Small intestine (tissue), 7 donors: ENCODE results near the gene SLC4A4. TPM values are rescaled to one million over a fixed set of nuclear protein-coding genes. Genes with fewer than 3 reads are reported as not detected.

Experiments used
- DNase-seq, 2 donors: peaks; one replicate each; pipeline versions ENCODE4 v3.0.0 to v3.0.0-alpha.2; 2013
- FAIRE-seq: peaks from 2 replicates; lab custom pipeline; 2012; peaks lifted over from hg19 to GRCh38; lab: Jason Lieb, UNC
- H3K27ac ChIP-seq, 3 donors: one replicate each; pipeline ENCODE4 v1.5.1; 2013; ENCODE audit warnings: low read length in 2 of 3, mild to moderate bottlenecking in 2 of 3, control low read depth in 1 of 3, inconsistent platforms in 1 of 3, low read depth in 1 of 3, moderate library complexity in 1 of 3
- H3K27me3 ChIP-seq, 3 donors: one replicate each; pipeline ENCODE4 v1.6.1; 2013; ENCODE audit warnings: low read length in 3 of 3, inconsistent platforms in 1 of 3; ENCODE audit not compliant: control insufficient read depth in 3 of 3, insufficient read depth in 3 of 3
- H3K36me3 ChIP-seq, 3 donors: one replicate each; pipeline ENCODE4 v1.6.1; 2013; ENCODE audit warnings: low read length in 3 of 3, inconsistent platforms in 1 of 3, low read depth in 1 of 3, mild to moderate bottlenecking in 1 of 3, moderate library complexity in 1 of 3; ENCODE audit not compliant: control insufficient read depth in 3 of 3, insufficient read depth in 2 of 3
- H3K4me1 ChIP-seq, 3 donors: one replicate each; pipeline ENCODE4 v1.6.1; 2013; ENCODE audit warnings: low read length in 2 of 3, inconsistent platforms in 1 of 3, low read depth in 1 of 3, mild to moderate bottlenecking in 1 of 3, moderate library complexity in 1 of 3; ENCODE audit not compliant: control insufficient read depth in 3 of 3, insufficient read depth in 2 of 3
- H3K4me3 ChIP-seq, 3 donors: one replicate each; pipeline ENCODE4 v1.5.1; 2013; ENCODE audit warnings: low read length in 3 of 3, control low read depth in 1 of 3, inconsistent platforms in 1 of 3, low read depth in 1 of 3, mild to moderate bottlenecking in 1 of 3, moderate library complexity in 1 of 3
- H3K9me3 ChIP-seq, 2 donors: one replicate each; pipeline ENCODE4 v1.6.1; 2013; ENCODE audit warnings: low read depth in 1 of 2, low read length in 1 of 2; ENCODE audit not compliant: control insufficient read depth in 2 of 2, insufficient read depth in 1 of 2
- WGBS, 3 donors: extraction: QIAGEN DNeasy Blood & Tissue Kit; methylation state at CpG; one replicate each; pipeline ENCODE4 v1.1.7; 2013; 5-methylcytosine and 5-hydroxymethylcytosine counted together
- polyA plus RNA-seq, 4 donors: library from polyadenylated mRNA; stranded (reverse) in 3 of 4; unstranded in 1 of 4; fragments of 200-250 nt in 3 of 4; fragments of 120-200 nt in 1 of 4; gene quantifications; one replicate each; pipeline versions ENCODE4 v1.2.1 to v1.2.3, GENCODE V29; 2013
- donor health status: healthy with polysubstance abuse.
- donor health status: control.
- donor health status: control.
- donor health status: Bipolar disorder and iron deficiency.
- donor health status: healthy.

SLC4A4 gene
- polyA plus RNA-seq, 4 donors, result 14.0 to 17.4 (median 15.3) TPM

GRCh38 chr4:71300964-71301363, 37.9 kb upstream of the SLC4A4 start:
- Histone ChIP-seq H3K9me3 (peaks cover 0 to 4% of the 10 kb centered on the region in 2 donors), H3K4me1 (peaks cover 0 to 6% (median 6%) of the 10 kb centered on the region in 3 donors), H3K36me3 (no peaks in the 10 kb centered on the region), H3K27me3 (no peaks in the 10 kb centered on the region), H3K4me3 (no peak overlapping the region), H3K27ac (no peak overlapping the region)
- WGBS, 3 donors, result 41 to 73% (median 45%) methylated on average over 3 of the region's 3 CpGs
- DNase-seq (peak; percentile 55 to 75), FAIRE-seq (no peak)

- FAIRE-seq (no peak), DNase-seq (no peak)
- WGBS, 3 donors, result 84 to 95% (median 89%) methylated on average over 1 of the region's 1 CpG
- Histone ChIP-seq H3K4me1 (peaks cover 2 to 11% (median 6%) of the 10 kb centered on the region in 3 donors), H3K36me3 (no peaks in the 10 kb centered on the region), H3K27ac (no peak overlapping the region), H3K27me3 (no peaks in the 10 kb centered on the region), H3K4me3 (no peak overlapping the region), H3K9me3 (peaks cover 0 to 4% of the 10 kb centered on the region in 2 donors)
These were observed 35.5 kb upstream of the SLC4A4 start for GRCh38 chr4:71303287-71303686.

- H3K4me3 ChIP-seq, result no peak overlapping the region
- H3K9me3 ChIP-seq, result peaks cover 0 to 4% of the 10 kb centered on the region in 2 donors
- peaks cover 0 to 2% (median 0%) of the 10 kb centered on the region in 3 donors for H3K36me3 ChIP-seq
- peaks cover 2 to 11% (median 6%) of the 10 kb centered on the region in 3 donors for H3K4me1 ChIP-seq
- DNase-seq, result no peak
- no peaks in the 10 kb centered on the region for H3K27me3 ChIP-seq
- no peak for FAIRE-seq
- 86 to 93% (median 88%) methylated on average over 2 of the region's 2 CpGs for WGBS, 3 donors
- H3K27ac ChIP-seq, result no peak overlapping the region
These were observed 35.0 kb upstream of the SLC4A4 start for GRCh38 chr4:71303850-71304249.

GRCh38 chr4:71304289-71304850, 34.5 kb upstream of the SLC4A4 start:
- no peaks in the 10 kb centered on the region for H3K27me3 ChIP-seq
- FAIRE-seq (peak; percentile 87), DNase-seq (peak; percentile 60 to 93)
- peaks cover 0 to 5% of the 10 kb centered on the region in 2 donors for H3K9me3 ChIP-seq
- 21 to 60% (median 37%) methylated on average over 2 of the region's 2 CpGs for WGBS, 3 donors
- peaks cover 2 to 11% (median 6%) of the 10 kb centered on the region in 3 donors for H3K4me1 ChIP-seq
- no peak overlapping the region for H3K4me3 ChIP-seq
- peaks cover 0 to 7% (median 0%) of the 10 kb centered on the region in 3 donors for H3K36me3 ChIP-seq
- no peak overlapping the region for H3K27ac ChIP-seq

- 12 to 61% (median 40%) methylated on average over 2 of the region's 2 CpGs for WGBS, 3 donors
- H3K4me3 ChIP-seq, result no peak overlapping the region
- H3K27me3 ChIP-seq, result no peaks in the 10 kb centered on the region
- H3K36me3 ChIP-seq, result peaks cover 0 to 7% (median 0%) of the 10 kb centered on the region in 3 donors
- peak overlapping the region in 1 of 3 donors; percentile 27 for H3K27ac ChIP-seq
- FAIRE-seq (no peak), DNase-seq (peak in 1 of 2 donors; percentile 90)
- peaks cover 0 to 11% (median 2%) of the 10 kb centered on the region in 3 donors for H3K4me1 ChIP-seq
- H3K9me3 ChIP-seq, result peaks cover 0 to 6% of the 10 kb centered on the region in 2 donors
These were observed 31.1 kb upstream of the SLC4A4 start for GRCh38 chr4:71307729-71308128.

- H3K9me3 ChIP-seq, result no peaks in the 10 kb centered on the region
- H3K27me3 ChIP-seq, result no peaks in the 10 kb centered on the region
- WGBS, 3 donors, result 79 to 84% (median 81%) methylated on average over 3 of the region's 3 CpGs
- H3K4me3 ChIP-seq, result no peak overlapping the region
- peaks cover 0 to 3% (median 0%) of the 10 kb centered on the region in 3 donors for H3K4me1 ChIP-seq
- FAIRE-seq (no peak), DNase-seq (no peak)
- H3K36me3 ChIP-seq, result no peaks in the 10 kb centered on the region
- H3K27ac ChIP-seq, result no peak overlapping the region
These were observed 16.4 kb upstream of the SLC4A4 start for GRCh38 chr4:71322425-71322824.

GRCh38 chr4:71333368-71333767, 5.5 kb upstream of the SLC4A4 start:
- Histone ChIP-seq H3K4me3 (no peak overlapping the region), H3K27me3 (no peaks in the 10 kb centered on the region), H3K27ac (no peak overlapping the region), H3K36me3 (no peaks in the 10 kb centered on the region), H3K9me3 (peaks cover 0 to 2% of the 10 kb centered on the region in 2 donors), H3K4me1 (no peaks in the 10 kb centered on the region)
- FAIRE-seq, result no peak
- 88 to 91% (median 89%) methylated on average over 3 of the region's 3 CpGs for WGBS, 3 donors
- DNase-seq, result no peak

GRCh38 chr4:71333960-71334359, 4.9 kb upstream of the SLC4A4 start:
- no peak for FAIRE-seq

More at GRCh38 chr4:71333960-71334359, 4.9 kb upstream of the SLC4A4 start:
- no peak overlapping the region for H3K4me3 ChIP-seq
- H3K27me3 ChIP-seq, result no peaks in the 10 kb centered on the region
- no peaks in the 10 kb centered on the region for H3K4me1 ChIP-seq
- H3K36me3 ChIP-seq, result no peaks in the 10 kb centered on the region
- H3K27ac ChIP-seq, result no peak overlapping the region
- DNase-seq, result no peak
- peaks cover 0 to 2% of the 10 kb centered on the region in 2 donors for H3K9me3 ChIP-seq
